ENCODE measurements around the gene CCDC47. TPM values are rescaled to one million over a fixed set of nuclear protein-coding genes. Genes with fewer than 3 reads are reported as not detected.
A peak's percentile ranks its signal among the peaks of the same experiment; 100 is the strongest.

CCDC47 gene
- total RNA-seq, 1 experiment from 2014 or later: 70.9 TPM

DNA sequence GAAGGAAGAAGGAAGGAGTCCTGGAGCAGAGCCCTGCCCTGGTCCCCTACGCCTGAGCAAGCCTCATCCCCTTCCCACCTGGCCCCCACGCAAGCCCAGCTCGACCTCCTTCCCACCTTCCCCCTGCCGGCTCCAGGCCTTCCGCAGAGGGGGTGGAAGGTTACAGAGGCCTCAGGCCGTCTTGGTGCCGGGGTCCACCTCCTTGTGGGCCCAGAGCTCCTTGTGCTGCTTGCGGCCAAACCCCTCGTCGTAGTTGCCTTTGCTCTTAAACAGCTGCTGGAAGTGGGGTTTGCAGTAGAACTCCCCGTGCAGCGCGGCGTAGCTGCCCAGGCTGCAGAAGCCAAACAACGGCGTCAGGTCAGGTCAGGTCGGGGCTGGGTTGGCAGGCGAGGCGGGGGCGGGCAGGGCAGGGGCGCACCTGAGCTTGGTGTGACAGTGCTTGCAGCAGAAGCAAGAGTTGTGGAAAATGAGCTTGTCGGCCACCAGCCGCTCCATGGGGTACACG, 75.0 kb downstream of the CCDC47 start:
- peak overlapping the region; percentile 69 for H3K4me3 Mint-ChIP-seq
- no peak overlapping the region for H3K27ac Mint-ChIP-seq
- CTCF ChIA-PET: interaction anchor here (0.6 to 2.3 kb wide), 22 partner anchors 10 to 331 kb away, joined by 3 to 23 read pairs (median 4); partner anchors contain the start of genes CCDC47, DDX42, KCNH6 and MAP3K3
- peaks cover 14% of the 10 kb centered on the region for H3K36me3 Mint-ChIP-seq
- H3K9me3 Mint-ChIP-seq: no peaks in the 10 kb centered on the region
- no peak for DNase-seq (ENCODE audit: low spot score)
- H3K27me3 Mint-ChIP-seq (ENCODE audit: low read depth): peaks cover 6% of the 10 kb centered on the region; the same call in 1 of the 2 replicates
- TF ChIP-seq ESRRA (CRISPR knock-in tag; IDR thresholded peaks at IDR 0.05; ENCODE audit: borderline replicate concordance) (0 out of 2 replicates have a peak, but pooled peaks have one; percentile 32), MAX (CRISPR knock-in tag; IDR thresholded peaks at IDR 0.05) (0 out of 2 replicates have a peak, but pooled peaks have one; percentile 7)
- TF ChIP-seq, protein P1, sequence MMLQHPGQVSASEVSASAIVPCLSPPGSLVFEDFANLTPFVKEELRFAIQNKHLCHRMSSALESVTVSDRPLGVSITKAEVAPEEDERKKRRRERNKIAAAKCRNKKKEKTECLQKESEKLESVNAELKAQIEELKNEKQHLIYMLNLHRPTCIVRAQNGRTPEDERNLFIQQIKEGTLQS (CRISPR knock-in tag; conservative IDR thresholded peaks at IDR 0.05): no peak
- POLR2A ChIA-PET: interaction anchor here (0.5 to 1.0 kb wide), 3 partner anchors 12 to 220 kb away, joined by 3 to 4 read pairs (median 3); partner anchors contain the start of gene MAP3K3
- no peak for ATAC-seq
- H3K4me1 Mint-ChIP-seq: peaks cover 52% of the 10 kb centered on the region

DNA sequence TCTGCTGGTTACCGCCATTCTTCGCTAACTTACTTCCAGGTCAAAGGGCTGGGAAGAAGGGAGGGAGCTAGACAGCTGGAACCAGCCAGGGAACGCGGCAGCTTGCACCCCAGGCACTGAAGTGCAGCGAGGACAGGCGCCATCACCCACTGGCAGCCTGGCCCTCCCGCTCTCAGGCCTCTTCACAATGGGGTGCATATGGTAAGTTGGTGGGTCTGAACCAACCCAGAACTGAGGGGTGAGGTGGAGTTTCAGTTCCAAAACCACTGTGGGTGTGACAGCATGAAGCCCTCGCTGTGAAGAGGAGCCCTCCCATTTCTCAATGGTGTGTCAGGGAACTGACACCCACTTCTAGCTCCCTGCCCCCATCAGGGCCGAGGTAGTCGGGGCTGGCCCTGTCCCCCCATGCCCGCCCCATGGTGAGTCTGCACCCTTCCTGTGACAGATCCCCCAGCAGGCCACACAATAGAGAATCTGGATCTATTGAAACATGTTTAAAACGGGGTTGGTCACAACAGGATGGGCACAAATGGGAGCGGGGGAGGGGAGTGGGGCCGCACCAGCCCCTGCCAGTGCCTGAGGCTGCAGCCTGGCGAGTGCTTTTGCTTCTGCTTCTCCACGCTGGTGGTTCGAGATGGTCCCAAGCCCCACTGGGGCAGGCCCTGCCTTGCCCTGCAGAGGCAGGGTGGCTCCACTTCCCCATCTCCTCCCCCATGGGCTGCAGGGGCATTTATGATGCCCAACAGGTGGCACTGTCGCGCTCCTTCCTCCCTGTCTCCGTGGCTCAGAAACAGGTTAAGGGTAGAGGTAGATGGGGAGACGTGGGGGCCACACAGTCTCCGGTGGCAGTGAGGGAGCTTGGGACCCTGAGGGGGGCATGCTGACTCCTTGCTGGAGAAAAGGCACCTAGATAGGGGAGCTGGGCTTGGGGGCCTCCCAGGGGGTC, 75.8 kb downstream of the CCDC47 start:
- POLR2A ChIA-PET: interaction anchor here (1.0 kb wide), 1 partner anchor 219 kb away, joined by 4 read pairs; no protein-coding TSS in a partner anchor

DNA sequence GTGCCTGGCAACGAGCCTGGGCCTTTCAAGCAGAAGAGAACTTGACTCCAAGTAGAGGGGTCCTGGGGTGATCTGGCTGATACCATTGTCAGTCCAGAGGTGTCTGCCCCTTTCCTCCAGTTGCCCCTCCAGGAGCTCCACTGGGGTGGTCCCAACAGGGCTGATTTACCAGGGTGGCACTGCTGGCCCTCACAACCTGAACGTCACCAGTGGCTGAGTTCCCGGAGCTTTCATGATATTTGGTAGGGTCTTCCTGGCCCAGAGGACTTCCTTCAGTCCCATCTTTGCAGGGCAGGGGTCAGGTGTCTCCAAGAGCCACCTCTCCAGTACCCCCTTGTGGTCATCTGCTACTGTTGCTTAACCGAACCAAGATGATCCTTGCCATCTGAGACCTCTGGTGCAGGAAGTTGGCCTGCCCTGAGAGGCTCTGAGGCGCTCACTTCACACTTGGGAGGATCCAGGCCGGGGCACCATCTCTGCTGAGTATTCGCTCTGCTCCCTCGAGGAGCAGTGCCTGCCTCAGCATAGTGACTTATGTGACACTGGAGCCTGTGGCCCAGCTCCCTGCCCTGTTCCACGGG, 76.9 kb downstream of the CCDC47 start:
- ATAC-seq (peak; percentile 38), DNase-seq (ENCODE audit: low spot score) (peak; percentile 56)
- Mint-ChIP-seq H3K36me3 (peaks cover 5% of the 10 kb centered on the region), H3K4me3 (peak overlapping the region; percentile 25; the same call in 1 of the 2 replicates), H3K27ac (peak overlapping the region; percentile 70), H3K9me3 (no peaks in the 10 kb centered on the region), H3K27me3 (ENCODE audit: low read depth) (peaks cover 3% of the 10 kb centered on the region; the same call in 1 of the 2 replicates), H3K4me1 (peaks cover 38% of the 10 kb centered on the region)
- ChIA-PET CTCF (interaction anchor here (0.6 to 2.6 kb wide), 14 partner anchors 9 to 271 kb away, joined by 3 to 19 read pairs (median 4); partner anchors contain the start of gene MAP3K3), POLR2A (no interaction called here)
- TF ChIP-seq, protein P2, sequence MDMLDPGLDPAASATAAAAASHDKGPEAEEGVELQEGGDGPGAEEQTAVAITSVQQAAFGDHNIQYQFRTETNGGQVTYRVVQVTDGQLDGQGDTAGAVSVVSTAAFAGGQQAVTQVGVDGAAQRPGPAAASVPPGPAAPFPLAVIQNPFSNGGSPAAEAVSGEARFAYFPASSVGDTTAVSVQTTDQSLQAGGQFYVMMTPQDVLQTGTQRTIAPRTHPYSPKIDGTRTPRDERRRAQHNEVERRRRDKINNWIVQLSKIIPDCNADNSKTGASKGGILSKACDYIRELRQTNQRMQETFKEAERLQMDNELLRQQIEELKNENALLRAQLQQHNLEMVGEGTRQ (CRISPR knock-in tag; IDR thresholded peaks at IDR 0.05): peak; percentile 42; the same call in 1 of the 2 replicates
- TF ChIP-seq ZNF396 (CRISPR knock-in tag; IDR thresholded peaks at IDR 0.05; ENCODE audit: borderline replicate concordance) (no peak), RORB (CRISPR knock-in tag; IDR thresholded peaks at IDR 0.05) (no peak), GTF2I (CRISPR knock-in tag; conservative IDR thresholded peaks at IDR 0.05) (no peak), SMAD3 (CRISPR knock-in tag; IDR thresholded peaks at IDR 0.05; ENCODE audit: borderline replicate concordance) (0 out of 2 replicates have a peak, but pooled peaks have one; percentile 29), ETV6 (CRISPR knock-in tag; IDR thresholded peaks at IDR 0.05) (0 out of 2 replicates have a peak, but pooled peaks have one; percentile 27), MXD4 (CRISPR knock-in tag; IDR thresholded peaks at IDR 0.05; ENCODE audit: borderline replicate concordance) (no peak), IRF1 (CRISPR knock-in tag; IDR thresholded peaks at IDR 0.05) (no peak)
- TF ChIP-seq, protein P3, sequence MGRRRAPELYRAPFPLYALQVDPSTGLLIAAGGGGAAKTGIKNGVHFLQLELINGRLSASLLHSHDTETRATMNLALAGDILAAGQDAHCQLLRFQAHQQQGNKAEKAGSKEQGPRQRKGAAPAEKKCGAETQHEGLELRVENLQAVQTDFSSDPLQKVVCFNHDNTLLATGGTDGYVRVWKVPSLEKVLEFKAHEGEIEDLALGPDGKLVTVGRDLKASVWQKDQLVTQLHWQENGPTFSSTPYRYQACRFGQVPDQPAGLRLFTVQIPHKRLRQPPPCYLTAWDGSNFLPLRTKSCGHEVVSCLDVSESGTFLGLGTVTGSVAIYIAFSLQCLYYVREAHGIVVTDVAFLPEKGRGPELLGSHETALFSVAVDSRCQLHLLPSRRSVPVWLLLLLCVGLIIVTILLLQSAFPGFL (CRISPR knock-in tag; IDR thresholded peaks at IDR 0.05; ENCODE audit: borderline replicate concordance): no peak
- TF ChIP-seq, protein P4, sequence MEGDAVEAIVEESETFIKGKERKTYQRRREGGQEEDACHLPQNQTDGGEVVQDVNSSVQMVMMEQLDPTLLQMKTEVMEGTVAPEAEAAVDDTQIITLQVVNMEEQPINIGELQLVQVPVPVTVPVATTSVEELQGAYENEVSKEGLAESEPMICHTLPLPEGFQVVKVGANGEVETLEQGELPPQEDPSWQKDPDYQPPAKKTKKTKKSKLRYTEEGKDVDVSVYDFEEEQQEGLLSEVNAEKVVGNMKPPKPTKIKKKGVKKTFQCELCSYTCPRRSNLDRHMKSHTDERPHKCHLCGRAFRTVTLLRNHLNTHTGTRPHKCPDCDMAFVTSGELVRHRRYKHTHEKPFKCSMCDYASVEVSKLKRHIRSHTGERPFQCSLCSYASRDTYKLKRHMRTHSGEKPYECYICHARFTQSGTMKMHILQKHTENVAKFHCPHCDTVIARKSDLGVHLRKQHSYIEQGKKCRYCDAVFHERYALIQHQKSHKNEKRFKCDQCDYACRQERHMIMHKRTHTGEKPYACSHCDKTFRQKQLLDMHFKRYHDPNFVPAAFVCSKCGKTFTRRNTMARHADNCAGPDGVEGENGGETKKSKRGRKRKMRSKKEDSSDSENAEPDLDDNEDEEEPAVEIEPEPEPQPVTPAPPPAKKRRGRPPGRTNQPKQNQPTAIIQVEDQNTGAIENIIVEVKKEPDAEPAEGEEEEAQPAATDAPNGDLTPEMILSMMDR (IDR thresholded peaks at IDR 0.05): peak; percentile 41

More for the DNA sequence above, 75.8 kb downstream of the CCDC47 start:
- no peak for TF ChIP-seq RORB (CRISPR knock-in tag; IDR thresholded peaks at IDR 0.05)
- TF ChIP-seq, protein P4 (IDR thresholded peaks at IDR 0.05): peak; percentile 20
- TF ChIP-seq ZBTB43 (CRISPR knock-in tag; IDR thresholded peaks at IDR 0.05): 0 out of 2 replicates have a peak, but pooled peaks have one; percentile 16
- Mint-ChIP-seq H3K9me3 (no peaks in the 10 kb centered on the region), H3K4me1 (peaks cover 47% of the 10 kb centered on the region), H3K27ac (peak overlapping the region; percentile 70), H3K27me3 (ENCODE audit: low read depth) (peaks cover 6% of the 10 kb centered on the region; the same call in 1 of the 2 replicates), H3K4me3 (peak overlapping the region; percentile 69), H3K36me3 (peaks cover 6% of the 10 kb centered on the region)
- CTCF ChIA-PET: interaction anchor here (0.6 to 2.3 kb wide), 23 partner anchors 10 to 331 kb away, joined by 3 to 23 read pairs (median 5); partner anchors contain the start of genes CCDC47 and DDX42
- DNase-seq (ENCODE audit: low spot score) (peak; percentile 70), ATAC-seq (peak; percentile 3)
